ENCODE results near the gene ZNF821. TPM values are rescaled to one million over a fixed set of nuclear protein-coding genes. Genes with fewer than 3 reads are reported as not detected.
A peak's percentile ranks its signal among the peaks of the same experiment; 100 is the strongest.

Gene ZNF821
- total RNA-seq, 2 donors from 2014 or later, result 12.1 to 12.8 TPM

- Histone ChIP-seq H3K4me3 (ENCODE audit: low read length) (peak overlapping the region; percentile 91), H3K4me1 (ENCODE audit: control insufficient read depth, insufficient read depth, low read length) (peaks cover 4% of the 10 kb centered on the region), H3K9me3 (ENCODE audit: control insufficient read depth, low read length) (no peaks in the 10 kb centered on the region), H3K36me3 (ENCODE audit: control insufficient read depth, insufficient read depth, low read length) (peaks cover 43% of the 10 kb centered on the region), H3K9ac (ENCODE audit: extremely low read depth, low read length, poor library complexity, severe bottlenecking) (peak overlapping the region; percentile 87), H3K27ac (ENCODE audit: low read depth, low read length) (no peak overlapping the region), H3K27me3 (ENCODE audit: control insufficient read depth, insufficient read depth, low read length, poor library complexity, severe bottlenecking) (no peaks in the 10 kb centered on the region)
- peaks cover 29% of the 10 kb centered on the region for H3K36me3 Mint-ChIP-seq (ENCODE audit: low read depth)
- H3K27me3 Mint-ChIP-seq (ENCODE audit: insufficient read depth), result peaks cover under 1% of the 10 kb centered on the region
- H3K4me1 Mint-ChIP-seq, result peaks cover 12% of the 10 kb centered on the region
- no peak for DNase-seq
- TF ChIP-seq CTCF (conservative IDR thresholded peaks at IDR 0.05), result no peak
- H3K9me3 Mint-ChIP-seq, result no peaks in the 10 kb centered on the region
- peak overlapping the region; percentile 86 for H3K4me3 Mint-ChIP-seq
- WGBS, 2 experiments (ENCODE audit: insufficient coverage in 1 of 2, insufficient read length in 1 of 2), result 72 to 100% methylated on average over 1 to 3 of the region's 3 CpGs
- H3K27ac Mint-ChIP-seq, result peak overlapping the region; percentile 88
Measured at GRCh38 chr16:71847096-71847495, 36.9 kb downstream of the ZNF821 start.

- peaks cover 25% of the 10 kb centered on the region for H3K36me3 Mint-ChIP-seq (ENCODE audit: low read depth)
- Histone ChIP-seq H3K27me3 (ENCODE audit: control insufficient read depth, insufficient read depth, low read length, poor library complexity, severe bottlenecking) (no peaks in the 10 kb centered on the region), H3K36me3 (ENCODE audit: control insufficient read depth, insufficient read depth, low read length) (peaks cover 36% of the 10 kb centered on the region), H3K9me3 (ENCODE audit: control insufficient read depth, low read length) (no peaks in the 10 kb centered on the region), H3K27ac (ENCODE audit: low read depth, low read length) (no peak overlapping the region), H3K9ac (ENCODE audit: extremely low read depth, low read length, poor library complexity, severe bottlenecking) (peak overlapping the region; percentile 87), H3K4me3 (ENCODE audit: low read length) (peak overlapping the region; percentile 91), H3K4me1 (ENCODE audit: control insufficient read depth, insufficient read depth, low read length) (peaks cover 4% of the 10 kb centered on the region)
- H3K4me1 Mint-ChIP-seq, result peaks cover 12% of the 10 kb centered on the region
- peak; percentile 65 for DNase-seq
- H3K4me3 Mint-ChIP-seq, result peak overlapping the region; percentile 86
- no peaks in the 10 kb centered on the region for H3K9me3 Mint-ChIP-seq
- peaks cover 2% of the 10 kb centered on the region for H3K27me3 Mint-ChIP-seq (ENCODE audit: insufficient read depth)
- no peak for TF ChIP-seq CTCF (conservative IDR thresholded peaks at IDR 0.05)
- WGBS, 2 experiments (ENCODE audit: insufficient coverage in 1 of 2, insufficient read length in 1 of 2), result 2 to 3% methylated on average over 7 to 20 of the region's 20 CpGs
- H3K27ac Mint-ChIP-seq, result peak overlapping the region; percentile 88
Measured at GRCh38 chr16:71846431-71846830, 37.6 kb downstream of the ZNF821 start.

DNA sequence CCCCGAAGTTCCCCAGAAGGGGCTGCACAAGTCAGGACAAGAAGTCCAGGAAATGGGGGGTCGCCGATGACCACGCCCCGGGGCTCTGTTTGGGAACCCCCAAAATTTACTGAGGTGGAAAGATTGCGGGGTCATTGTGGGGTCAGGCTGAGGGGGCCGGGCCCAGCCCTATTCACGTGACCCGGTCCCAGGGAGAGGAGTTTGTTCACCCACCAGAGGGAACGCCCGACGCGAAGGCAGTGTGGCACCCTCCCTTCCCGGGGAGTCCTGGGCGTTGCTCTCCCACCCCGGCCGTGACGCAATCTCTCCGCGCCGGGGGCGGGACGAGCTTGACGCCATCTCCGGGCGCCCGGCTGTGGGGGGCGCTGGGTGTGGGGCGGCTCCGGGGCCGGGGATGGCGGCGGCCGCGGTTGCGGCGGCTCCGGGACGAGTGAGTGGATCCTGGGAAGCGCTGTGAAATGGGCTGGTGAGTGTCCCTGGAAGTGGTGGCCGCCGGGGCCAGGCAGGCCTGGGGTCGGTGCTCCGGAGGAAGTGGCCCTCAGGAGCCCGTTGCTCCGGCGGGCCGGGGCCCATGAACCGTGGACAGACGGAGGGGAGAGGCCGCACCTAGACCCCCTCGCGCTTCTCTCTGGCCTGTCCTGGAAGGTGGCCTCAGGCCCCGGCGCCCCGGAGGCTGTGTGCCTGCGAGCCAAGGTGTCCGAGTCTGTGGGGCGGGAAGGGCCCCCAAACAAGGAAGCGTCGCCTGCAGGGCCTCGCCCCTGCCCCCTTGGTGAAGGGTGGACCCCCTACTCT, 38.1 kb downstream of the ZNF821 start, which contains the start of gene ATXN1L:
TSS of gene ATXN1L (plus strand) at position 338 of the 792 bp plus-strand sequence. CDS start 3,765 bp downstream, outside the sequence.
- peak; percentile 94 for DNase-seq
- H3K4me1 Mint-ChIP-seq, result peaks cover 12% of the 10 kb centered on the region
- peaks cover 19% of the 10 kb centered on the region for H3K36me3 Mint-ChIP-seq (ENCODE audit: low read depth)
- H3K9me3 ChIP-seq (ENCODE audit: control insufficient read depth, low read length), result no peaks in the 10 kb centered on the region
- 0% methylated on average over 23 to 62 of the region's 62 CpGs for WGBS, 2 experiments (ENCODE audit: insufficient coverage in 1 of 2, insufficient read length in 1 of 2)
- peak within 1 kb of the TSS; percentile 97 for H3K27ac Mint-ChIP-seq
- no peaks in the 10 kb centered on the region for H3K27me3 ChIP-seq (ENCODE audit: control insufficient read depth, insufficient read depth, low read length, poor library complexity, severe bottlenecking)
- H3K9me3 Mint-ChIP-seq, result no peaks in the 10 kb centered on the region
- peaks cover 4% of the 10 kb centered on the region for H3K4me1 ChIP-seq (ENCODE audit: control insufficient read depth, insufficient read depth, low read length)
- peaks cover 2% of the 10 kb centered on the region for H3K27me3 Mint-ChIP-seq (ENCODE audit: insufficient read depth)
- TF ChIP-seq CTCF (conservative IDR thresholded peaks at IDR 0.05), result no peak
- peak within 1 kb of the TSS; percentile 91 for H3K4me3 ChIP-seq (ENCODE audit: low read length)
- H3K9ac ChIP-seq (ENCODE audit: extremely low read depth, low read length, poor library complexity, severe bottlenecking), result peak within 1 kb of the TSS; percentile 87
- no peak within 1 kb of the TSS for H3K27ac ChIP-seq (ENCODE audit: low read depth, low read length)
- H3K4me3 Mint-ChIP-seq, result peak within 1 kb of the TSS; percentile 86
- peaks cover 30% of the 10 kb centered on the region for H3K36me3 ChIP-seq (ENCODE audit: control insufficient read depth, insufficient read depth, low read length)

All from endodermal cell (in vitro differentiated cells).